Cardiac muscle cell (in vitro differentiated cells and primary cell): Measurements from ENCODE around the gene WDR54. TPM values are rescaled to one million over a fixed set of nuclear protein-coding genes. Genes with fewer than 3 reads are reported as not detected.
"Not testable (repeated sequence)": the region's sequence is repeated elsewhere in the genome, so short reads cannot be mapped to it uniquely, and the experiment has no call there.

Source experiments
- DNase-seq, 2 donors: peaks; one replicate each; pipeline versions ENCODE4 v3.0.0 to v3.0.0-alpha.2; 2010 to 2017; ENCODE audit warnings: low read depth in 1 of 2, low spot score in 1 of 2
- H3K27ac ChIP-seq: fragments of 200-600 bp; sonication (generic); 2 replicates; pipeline ENCODE4 v1.5.1; 2016
- H3K27me3 ChIP-seq: fragments of 200-600 bp; sonication (generic); 2 replicates; pipeline ENCODE4 v1.6.0; 2016; ENCODE audit warnings: control low read depth
- H3K36me3 ChIP-seq: fragments of 200-600 bp; sonication (generic); 2 replicates; pipeline ENCODE4 v1.5.1; 2016; ENCODE audit warnings: control low read depth
- H3K4me1 ChIP-seq: fragments of 200-600 bp; sonication (generic); 2 replicates; pipeline ENCODE4 v1.8.1; 2017; ENCODE audit warnings: low read depth, mild to moderate bottlenecking, mixed run types
- H3K4me3 ChIP-seq: fragments of 200-600 bp; sonication (generic); 2 replicates; pipeline ENCODE4 v1.5.1; 2016; ENCODE audit warnings: mild to moderate bottlenecking
- H3K9me3 ChIP-seq: fragments of 200-600 bp; sonication (generic); 2 replicates; pipeline ENCODE4 v1.5.1; 2017; ENCODE audit warnings: low read depth, mild to moderate bottlenecking, control low read depth
- CTCF ChIP-seq: IDR thresholded peaks from 2 replicates; pipeline ENCODE4 v1.5.1; 2012; ENCODE audit warnings: low read depth, mild to moderate bottlenecking, low read length
- polyA plus RNA-seq: library from polyadenylated mRNA; unstranded; fragments of >200 nt; fragmentation: Nextera tagmentation; extraction: Ambion mirVana; gene quantifications from 2 replicates; pipeline ENCODE4 v1.2.1, GENCODE V29; 2016
- total RNA-seq: library from RNA; depleted of rRNA; stranded (reverse); fragments of >200 nt; gene quantifications from 2 replicates; pipeline ENCODE4 v1.2.3, GENCODE V29; 2016

WDR54 gene
- total and polyA plus RNA-seq, 2 experiments from 2014 or later, result 88.5 to 132 TPM

GRCh38 chr2:74441690-74442482, 20.4 kb downstream of the WDR54 start, which contains the start of gene RTKN:
Gene RTKN (minus strand): TSS chr2:74441937. CDS start chr2:74441816, 121 bp downstream.
- Histone ChIP-seq H3K9me3 (no peaks in the 10 kb centered on the region), H3K27ac (peak within 1 kb of the TSS; percentile 98), H3K4me3 (peak within 1 kb of the TSS; percentile 41), H3K36me3 (no peaks in the 10 kb centered on the region), H3K4me1 (peaks cover 14% of the 10 kb centered on the region), H3K27me3 (no peaks in the 10 kb centered on the region)
- DNase-seq, result peak; percentile 41 to 58
- TF ChIP-seq CTCF, result no peak

GRCh38 chr2:74442483-74443297, 21.2 kb downstream of the WDR54 start:
- H3K27me3 ChIP-seq, H3K36me3 ChIP-seq, H3K27ac ChIP-seq, H3K9me3 ChIP-seq, DNase-seq: not testable (repeated sequence)
- Histone ChIP-seq H3K4me3 (peak overlapping the region; percentile 41), H3K4me1 (peaks cover 14% of the 10 kb centered on the region)

GRCh38 chr2:74444498-74445318, 23.2 kb downstream of the WDR54 start:
- peaks cover 1% of the 10 kb centered on the region for H3K4me1 ChIP-seq
- DNase-seq, result peak in 1 of 2 donors; percentile 13
- H3K36me3 ChIP-seq, result no peaks in the 10 kb centered on the region
- H3K27me3 ChIP-seq, result no peaks in the 10 kb centered on the region
- no peak overlapping the region for H3K27ac ChIP-seq
- H3K4me3 ChIP-seq, result no peak overlapping the region
- H3K9me3 ChIP-seq, result no peaks in the 10 kb centered on the region
- no peak for TF ChIP-seq CTCF

GRCh38 chr2:74447230-74447999, 25.9 kb downstream of the WDR54 start:
- DNase-seq, result no peak
- Histone ChIP-seq H3K27me3 (no peaks in the 10 kb centered on the region), H3K4me1 (no peaks in the 10 kb centered on the region), H3K4me3 (no peak overlapping the region), H3K9me3 (no peaks in the 10 kb centered on the region), H3K27ac (no peak overlapping the region), H3K36me3 (no peaks in the 10 kb centered on the region)
- no peak for TF ChIP-seq CTCF

- no peaks in the 10 kb centered on the region for H3K36me3 ChIP-seq
These were observed 27.2 kb downstream of the WDR54 start for GRCh38 chr2:74448771-74449170.

More at GRCh38 chr2:74448771-74449170, 27.2 kb downstream of the WDR54 start:
- Histone ChIP-seq H3K27ac (no peak overlapping the region), H3K4me1 (no peaks in the 10 kb centered on the region), H3K4me3 (no peak overlapping the region), H3K9me3 (no peaks in the 10 kb centered on the region), H3K27me3 (no peaks in the 10 kb centered on the region)
- DNase-seq, result no peak
- TF ChIP-seq CTCF, result no peak
